SK-MEL-5 (cell line): ENCODE measurements around the gene MICU1. TPM values are rescaled to one million over a fixed set of nuclear protein-coding genes. Genes with fewer than 3 reads are reported as not detected.
A peak's percentile ranks its signal among the peaks of the same experiment; 100 is the strongest.

ENCODE experiments used
- DNase-seq: peaks from one replicate; pipeline ENCODE4 v3.0.0-alpha.2; 2016; ENCODE audit warnings: low read depth, low spot score
- in situ Hi-C: cut with HindIII; loops from 2 replicates; pipeline ENCODE4 v1.10.0; 2016; ENCODE audit warnings: low sequenced_read_pairs, high pct_unique_total_duplicates, low pct_unique_long_range_greater_than_20kb
- total RNA-seq: library from RNA; depleted of rRNA; stranded (reverse); fragments of >200 nt; shearing (Covaris generic); gene quantifications from 2 replicates; pipeline ENCODE4 v1.2.3, GENCODE V29; 2014

MICU1 gene
- total RNA-seq, 1 experiment from 2014 or later, result 34.8 TPM

DNA sequence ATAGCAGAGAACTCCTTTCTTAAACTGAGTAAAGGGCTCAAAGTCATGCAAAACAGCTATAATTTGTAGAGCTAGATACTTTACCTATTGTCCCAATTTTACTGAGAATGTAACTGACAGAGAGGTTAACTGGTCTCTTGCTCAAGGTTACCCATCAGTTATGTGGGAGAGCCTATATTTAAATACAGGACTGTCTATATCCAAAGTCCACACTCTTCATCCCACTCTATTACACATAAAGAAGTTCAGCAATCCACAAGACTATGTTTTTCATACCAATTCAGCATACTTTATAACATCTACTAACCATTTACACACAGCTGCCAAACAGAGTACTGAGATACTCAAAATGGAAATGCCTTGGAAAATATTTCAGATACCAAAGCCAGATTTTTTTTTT lies 100.2 kb downstream of the MICU1 start:
- in situ Hi-C loops, result no loop called here
- DNase-seq, result no peak

DNA sequence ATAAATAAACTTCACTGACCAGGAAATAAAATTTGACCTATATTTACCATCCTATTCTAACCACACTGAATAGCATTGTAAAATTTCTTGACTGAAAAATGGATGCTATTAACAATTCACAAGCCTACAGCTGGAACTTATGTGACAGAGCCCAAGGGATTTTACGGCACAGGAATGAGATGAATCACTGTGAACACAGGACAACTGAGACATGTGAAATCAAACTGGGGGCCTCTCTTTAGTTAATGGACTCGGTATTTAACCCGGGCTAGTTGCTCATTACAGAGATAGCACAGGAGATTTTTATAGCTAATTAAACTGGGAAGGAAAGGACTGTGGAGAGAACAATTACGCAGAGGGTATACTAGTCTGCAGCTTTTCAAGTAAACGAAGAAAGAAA lies 100.6 kb downstream of the MICU1 start:
- in situ Hi-C loops, result no loop called here
- DNase-seq, result peak; percentile 22

DNA sequence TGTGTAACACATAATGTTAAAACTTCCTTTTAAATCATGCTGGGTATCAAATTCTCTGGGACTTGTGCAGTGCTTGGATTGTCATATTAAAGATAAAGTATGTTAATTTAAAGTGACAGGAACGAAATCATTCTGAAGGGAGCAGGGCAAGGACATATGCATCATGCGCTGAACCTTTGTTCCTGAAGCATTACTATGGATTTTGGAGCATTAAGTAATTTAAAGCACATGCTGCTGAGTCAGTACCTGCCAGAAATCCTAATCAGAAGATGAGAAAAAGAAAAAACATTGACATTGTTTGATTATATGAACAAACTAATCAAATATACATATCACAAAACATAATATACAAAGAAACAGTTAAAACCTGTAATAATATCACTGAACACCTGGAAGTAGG lies 101.4 kb downstream of the MICU1 start:
- no peak for DNase-seq
- in situ Hi-C loops, result no loop called here

DNA sequence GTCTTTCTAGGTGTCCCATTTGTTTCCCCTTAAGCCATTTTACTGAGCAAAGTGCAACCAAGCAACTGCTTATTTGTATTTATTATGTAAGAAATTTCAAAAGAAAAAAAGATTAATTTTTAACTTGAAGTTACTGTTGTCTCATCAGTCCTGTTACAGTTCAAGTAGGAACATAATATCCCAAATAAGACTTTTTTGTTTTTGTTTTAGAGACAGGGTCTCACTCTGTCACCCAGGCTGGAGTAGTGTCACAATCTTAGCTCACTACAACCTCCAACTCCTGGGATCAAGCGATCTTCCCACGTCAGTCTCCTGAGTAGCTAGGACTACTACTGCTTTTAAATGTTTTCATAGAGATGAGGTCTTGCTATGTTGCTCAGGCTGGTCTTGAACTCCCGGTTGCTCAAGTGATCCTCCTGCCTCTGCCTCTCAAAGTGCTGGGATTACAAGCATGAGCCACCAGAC lies 101.9 kb downstream of the MICU1 start:
- in situ Hi-C loops, result no loop called here
- no peak for DNase-seq

DNA sequence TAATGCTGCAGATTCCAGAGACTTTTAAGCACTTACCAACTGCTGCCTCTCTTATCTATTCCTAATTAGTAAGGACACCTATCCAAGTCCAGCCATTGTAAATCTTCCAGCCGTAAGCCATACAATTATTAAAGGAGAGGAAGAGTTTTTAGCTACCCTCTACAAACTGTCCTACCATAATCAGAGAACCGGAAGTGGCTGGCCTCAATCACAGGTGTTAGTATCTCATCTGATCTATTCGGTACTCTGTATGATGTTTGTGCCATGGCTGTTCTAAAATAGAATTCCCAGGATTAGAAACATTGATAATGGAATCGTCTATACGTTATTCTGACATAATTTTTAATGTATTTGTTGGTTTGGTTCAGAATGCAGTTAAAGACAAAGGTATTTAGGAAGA lies 102.8 kb downstream of the MICU1 start:
- DNase-seq, result no peak
- in situ Hi-C loops, result no loop called here

DNA sequence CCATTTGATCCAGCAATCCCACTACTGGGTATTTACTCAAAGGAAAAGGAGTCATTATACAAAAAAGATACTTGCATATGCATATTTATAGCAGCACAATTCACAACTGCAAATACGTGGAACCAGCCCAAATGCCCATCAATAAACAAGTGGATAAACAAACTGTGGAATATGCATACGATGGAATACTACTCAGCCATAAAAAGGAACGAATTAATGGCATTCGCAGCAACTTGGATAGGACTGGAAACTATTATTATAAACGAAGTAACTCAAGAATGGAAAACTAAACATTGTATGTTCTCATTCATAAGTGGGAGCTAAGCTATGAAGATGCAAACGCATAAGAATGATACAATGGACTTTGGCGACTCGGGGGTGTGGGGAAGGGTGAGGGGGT lies 108.6 kb downstream of the MICU1 start:
- in situ Hi-C loops, result no loop called here
- DNase-seq, result no peak

DNA sequence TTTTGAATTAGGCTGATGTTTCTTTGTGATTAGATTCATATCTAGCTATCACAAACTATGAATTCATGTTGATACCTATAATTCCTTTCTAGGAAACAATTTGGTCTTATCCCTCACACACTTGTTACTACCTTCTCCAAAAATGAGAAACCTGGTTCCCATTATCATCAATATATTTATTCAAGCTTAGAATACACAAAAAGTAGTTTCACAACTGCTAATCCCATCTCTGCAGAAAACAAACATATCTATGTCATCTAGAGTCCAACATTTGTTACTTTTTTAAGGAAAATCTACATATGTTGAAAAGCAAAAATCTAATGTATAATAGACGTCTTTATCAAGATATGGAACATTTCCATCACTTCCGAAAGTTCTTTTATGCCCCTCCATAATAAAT lies 110.4 kb downstream of the MICU1 start:
- DNase-seq, result no peak
- in situ Hi-C loops, result no loop called here

DNA sequence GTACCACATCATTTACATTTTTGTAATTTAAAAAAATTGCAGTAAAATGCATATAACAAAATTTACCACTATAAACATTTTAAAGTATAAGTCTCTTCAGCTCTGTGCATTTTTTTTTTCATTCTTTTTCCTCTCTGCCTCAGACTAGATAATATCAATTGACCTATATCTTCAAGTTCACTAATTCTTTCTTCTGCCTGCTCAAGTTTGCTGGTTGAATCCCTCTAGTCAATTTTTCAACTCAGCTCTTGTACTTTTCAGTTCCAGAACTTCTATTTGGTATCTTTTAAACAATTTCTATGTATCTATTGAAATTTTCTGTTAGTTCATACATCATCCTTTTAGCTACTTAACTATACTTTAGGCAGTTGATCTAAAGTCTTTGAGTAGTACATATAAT lies 112.0 kb downstream of the MICU1 start:
- in situ Hi-C loops, result no loop called here
- DNase-seq, result no peak

DNA sequence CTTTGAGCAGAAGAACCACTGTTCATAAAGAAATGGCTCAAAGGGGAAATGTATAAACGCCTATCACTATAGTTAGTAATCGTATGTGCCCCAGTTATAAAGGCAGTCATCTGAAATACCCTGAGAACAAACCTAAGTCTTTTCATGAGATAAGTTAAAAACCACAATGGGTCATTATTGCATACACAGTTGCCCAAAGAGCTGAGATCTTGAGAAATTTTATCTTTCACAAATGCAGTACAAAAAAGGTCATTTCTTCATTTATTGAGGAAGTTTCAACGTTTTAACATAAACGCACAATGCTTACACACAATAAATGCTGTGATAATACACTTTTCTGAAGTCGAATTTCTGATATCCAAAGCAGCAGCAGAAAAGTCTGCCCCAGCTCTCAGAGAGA lies 114.4 kb downstream of the MICU1 start:
- in situ Hi-C loops, result no loop called here
- no peak for DNase-seq

DNA sequence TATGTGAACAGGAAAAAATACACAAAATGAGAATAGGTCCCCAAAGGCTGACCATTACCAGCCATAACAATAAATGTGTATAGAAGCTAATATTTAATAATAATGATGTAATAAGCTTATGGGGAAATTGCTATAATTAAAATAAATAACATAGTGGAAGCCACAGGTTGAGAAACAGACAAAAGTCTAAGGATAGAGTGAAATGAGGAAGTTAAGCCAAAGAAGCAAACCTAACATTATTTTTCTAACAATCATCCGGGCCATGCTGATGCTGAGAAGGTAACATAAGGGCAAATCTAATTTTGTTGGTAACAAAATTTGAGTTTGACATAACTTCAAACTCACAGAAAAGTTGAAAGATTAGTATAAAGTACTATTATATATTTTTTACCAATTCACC lies 115.9 kb downstream of the MICU1 start:
- no peak for DNase-seq
- in situ Hi-C loops, result no loop called here

DNA sequence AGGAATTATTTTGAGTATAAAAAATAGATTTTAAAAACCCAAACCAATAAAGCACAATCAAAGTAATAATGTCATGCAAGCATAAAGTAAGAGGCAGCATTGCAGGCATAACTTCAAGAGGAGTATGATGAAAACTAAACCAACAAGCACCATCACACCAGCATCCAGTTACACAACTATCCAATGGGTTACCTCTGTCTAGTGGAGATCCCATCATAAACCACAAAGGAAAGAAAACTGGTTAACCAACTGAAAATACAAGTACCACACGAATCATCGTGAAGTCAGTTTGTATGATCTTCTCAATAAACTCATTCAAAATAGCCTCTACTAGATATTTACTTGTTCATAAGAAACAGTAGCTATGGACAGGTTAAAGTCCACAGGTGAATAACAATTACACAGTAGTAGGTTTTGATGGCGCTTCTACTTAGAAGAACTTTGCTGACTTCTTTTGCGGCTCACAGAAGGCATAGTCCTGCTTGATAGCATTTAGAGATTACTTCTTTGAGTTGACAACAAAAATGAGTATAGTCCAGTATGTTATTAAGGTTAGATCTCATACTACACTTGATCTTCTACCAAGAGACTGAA lies 116.6 kb downstream of the MICU1 start:
- in situ Hi-C loops, result no loop called here
- DNase-seq, result no peak

DNA sequence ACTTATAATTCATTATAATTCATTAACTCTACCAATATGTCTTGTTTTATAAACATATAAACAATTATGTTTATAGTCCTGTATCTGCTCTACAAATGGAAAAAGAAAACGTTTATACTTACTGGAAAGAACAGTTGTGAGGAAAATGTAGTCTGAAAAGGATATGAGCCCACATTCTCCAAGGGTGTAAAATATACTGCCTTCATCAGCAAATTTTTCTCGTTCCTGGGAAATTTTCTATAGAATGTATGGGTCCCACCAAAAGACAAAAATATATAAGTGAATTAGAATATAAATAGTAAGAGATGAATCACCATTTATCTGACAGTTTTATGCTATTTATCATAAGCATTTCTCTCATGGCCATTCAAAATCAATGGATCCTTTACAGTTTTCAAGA lies 117.8 kb downstream of the MICU1 start:
- in situ Hi-C loops, result no loop called here
- no peak for DNase-seq

DNA sequence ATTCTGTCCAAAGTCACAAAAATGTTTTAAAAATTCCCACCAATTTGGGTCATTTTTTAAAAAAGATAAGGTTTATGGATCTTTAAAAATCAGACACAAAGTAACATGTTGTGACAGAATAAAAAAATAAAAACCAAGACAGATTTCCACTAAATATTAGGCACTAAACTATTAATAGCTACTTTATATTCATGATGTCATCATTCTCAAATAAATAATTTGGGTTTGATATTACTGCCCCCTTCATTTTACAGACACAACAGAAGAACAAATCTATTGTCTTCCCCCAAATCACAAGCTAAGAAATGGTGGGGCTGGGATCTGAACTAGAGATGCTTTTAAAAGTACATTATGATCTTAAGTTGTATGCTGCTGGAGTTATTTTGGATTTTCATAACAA lies 119.4 kb downstream of the MICU1 start:
- in situ Hi-C loops, result no loop called here
- DNase-seq, result no peak

DNA sequence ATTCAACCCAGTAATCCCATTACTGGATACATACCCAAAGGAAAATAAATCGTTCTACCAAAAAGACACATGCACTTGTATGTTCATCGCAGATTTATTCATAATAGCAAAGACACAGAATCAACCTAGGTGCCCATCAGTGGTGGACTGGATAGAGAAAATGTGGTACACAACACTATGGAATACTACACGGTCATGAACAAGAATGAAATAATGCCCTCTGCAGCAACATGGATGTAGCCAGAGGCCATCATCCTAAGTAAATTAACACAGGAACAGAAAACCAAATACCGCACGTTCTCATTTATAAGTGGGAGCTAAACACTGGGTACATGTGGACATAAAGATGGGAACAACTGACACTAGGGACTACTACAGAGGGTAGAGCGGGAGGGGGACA lies 120.4 kb downstream of the MICU1 start:
- DNase-seq, result no peak
- in situ Hi-C loops, result no loop called here

DNA sequence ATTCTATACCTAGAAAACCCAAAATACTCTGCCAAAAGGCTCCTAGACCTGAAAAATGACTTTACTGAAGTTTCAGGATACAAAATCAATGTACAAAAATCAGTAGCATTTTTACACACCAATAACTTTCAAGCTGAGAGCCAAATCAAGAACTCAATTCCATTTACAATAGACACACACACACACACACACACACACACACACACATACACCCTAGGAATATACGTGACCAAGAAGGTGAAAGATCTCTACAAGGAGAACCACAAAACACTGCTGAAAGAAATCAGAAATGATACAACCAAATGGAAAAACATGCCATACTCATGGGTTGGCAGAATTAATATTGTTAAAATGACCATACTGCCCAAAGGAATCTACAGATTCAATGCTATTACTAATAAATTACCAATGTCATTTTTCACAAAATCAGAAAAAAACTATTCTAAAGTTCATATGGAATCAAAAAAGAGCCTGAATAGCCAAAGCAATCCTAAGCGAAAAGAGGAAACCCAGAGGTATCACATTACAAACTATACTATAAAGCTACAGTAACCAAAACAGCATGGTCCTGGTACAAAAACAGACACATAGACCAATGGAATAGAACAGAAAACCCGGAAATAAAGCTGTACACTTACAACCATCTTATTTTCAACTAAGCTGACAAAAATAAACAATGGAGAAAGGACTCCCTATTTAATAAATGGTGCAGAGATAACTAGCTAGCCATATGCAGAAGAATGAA lies 122.0 kb downstream of the MICU1 start:
- DNase-seq, result no peak
- in situ Hi-C loops, result no loop called here

DNA sequence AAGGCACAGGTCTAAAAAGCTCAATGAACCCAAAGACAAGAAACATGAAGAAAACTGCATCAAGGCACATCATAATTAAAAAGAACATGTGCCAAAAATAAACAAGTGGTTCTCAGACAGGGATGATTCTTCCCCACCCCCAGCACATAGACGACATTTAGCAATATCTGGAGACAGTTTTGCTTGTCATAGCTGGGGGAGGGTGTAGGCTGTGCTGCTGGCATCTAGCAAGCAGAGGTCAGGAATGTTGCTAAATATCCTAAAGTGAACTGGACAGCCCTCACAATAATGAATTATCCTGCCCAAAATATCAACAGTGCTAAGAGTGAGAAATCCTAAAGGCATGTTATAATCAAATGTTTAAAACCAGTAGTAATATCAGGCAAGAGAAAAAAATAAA lies 122.6 kb downstream of the MICU1 start:
- in situ Hi-C loops, result no loop called here
- DNase-seq, result no peak

DNA sequence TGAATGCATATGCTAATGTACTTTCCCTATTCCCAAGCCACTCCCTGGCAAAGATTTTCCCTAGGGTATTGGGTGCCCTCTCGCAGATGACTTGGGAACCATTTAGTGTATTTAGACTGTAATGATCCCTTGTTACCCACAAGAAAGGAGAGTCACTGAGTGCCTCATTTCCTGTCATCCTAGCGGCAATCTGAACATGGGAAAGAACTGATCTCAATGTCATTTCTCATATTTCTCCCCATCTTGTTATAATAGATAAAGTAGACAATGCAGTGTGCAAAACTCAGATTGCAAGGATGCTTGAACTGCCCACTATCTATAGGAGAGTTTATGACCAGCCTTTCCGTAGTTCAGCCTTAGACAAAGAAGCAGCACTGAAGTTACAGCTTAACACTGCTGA lies 123.3 kb downstream of the MICU1 start:
- in situ Hi-C loops, result no loop called here
- no peak for DNase-seq

DNA sequence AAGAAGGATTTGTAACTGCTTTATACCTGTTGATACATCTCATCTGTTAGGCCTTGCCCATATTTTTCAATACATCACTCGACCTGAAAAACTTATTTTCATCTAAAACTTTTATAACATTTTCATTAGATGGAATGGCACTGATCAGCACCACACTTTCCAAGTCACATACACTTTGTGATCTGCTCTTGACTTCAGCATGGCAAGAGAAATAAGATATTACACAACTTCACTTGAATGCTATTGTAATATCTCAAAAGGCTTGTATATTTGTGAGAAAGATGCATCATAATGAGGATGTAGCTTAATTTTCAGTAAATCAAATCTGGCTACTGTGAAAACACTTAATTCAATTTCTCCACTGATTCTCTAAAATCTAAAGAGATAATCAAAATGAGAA lies 126.2 kb downstream of the MICU1 start:
- in situ Hi-C loops, result loop anchor here (25.0 kb wide), 1 partner anchor 188 kb away; the partner anchor contains the start of gene MCU
- no peak for DNase-seq

DNA sequence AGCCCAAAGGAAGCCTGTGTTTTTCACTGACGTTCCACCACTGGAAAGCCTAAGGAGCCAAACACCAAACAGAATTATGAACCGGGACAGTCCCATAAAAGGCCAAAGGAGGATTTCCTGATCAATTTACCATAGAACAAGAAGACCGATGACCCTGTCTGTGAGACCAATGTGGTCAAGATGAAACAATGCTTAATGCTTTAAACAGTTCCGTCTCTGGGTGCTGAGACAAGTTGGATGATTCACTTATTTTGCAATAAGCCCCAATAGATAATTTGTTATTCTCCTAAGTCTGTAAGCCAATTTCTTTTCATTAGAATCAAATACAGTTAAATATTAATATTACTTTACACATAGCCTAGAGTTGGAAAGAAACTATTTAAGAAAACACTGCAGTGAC lies 134.9 kb downstream of the MICU1 start:
- in situ Hi-C loops, result loop anchor here (25.0 kb wide), 1 partner anchor 196 kb away; the partner anchor contains the start of gene MCU
- no peak for DNase-seq
